ENCODE measurements around the gene C4orf46.
"Not testable (repeated sequence)": the region's sequence is repeated elsewhere in the genome, so short reads cannot be mapped to it uniquely, and the experiment has no call there.

C4orf46 gene

DNA sequence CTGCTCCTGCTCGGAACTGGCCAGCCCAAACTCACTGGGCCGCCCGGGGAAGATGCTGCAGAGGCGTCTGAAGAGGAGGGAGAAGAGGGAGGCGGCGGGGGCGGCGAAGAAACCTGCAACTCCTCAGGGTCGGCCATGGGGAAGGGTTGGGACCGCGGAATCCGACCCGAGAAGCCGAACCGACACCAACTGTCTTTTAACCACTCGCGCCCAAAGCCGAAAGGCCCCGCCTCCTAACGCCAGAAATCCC, at the start of gene C4orf46:
TSS of gene C4orf46 (minus strand) at position 223 of the 250 bp plus-strand sequence. CDS start at position 137, 86 bp downstream.
- DNase-seq (ENCODE audit: low read depth): no peak

DNA sequence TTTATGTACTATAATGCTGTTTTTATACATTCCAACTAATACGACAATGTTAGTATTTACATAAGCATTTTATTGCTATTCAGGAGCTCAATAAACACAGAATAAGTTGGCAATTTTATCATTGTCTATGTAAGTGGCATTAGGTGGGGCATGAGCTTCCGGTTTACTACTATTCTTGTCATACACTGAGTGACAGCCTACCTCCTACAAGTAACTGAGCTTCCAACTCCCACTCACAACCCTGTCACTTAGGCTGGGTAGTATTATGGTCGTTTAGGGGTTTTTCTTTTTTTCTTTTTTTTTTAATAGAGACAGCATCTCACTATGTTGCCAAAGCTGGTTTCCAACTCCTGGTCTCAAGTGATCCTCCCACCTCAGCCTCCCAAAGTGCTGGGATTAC, 44.1 kb upstream of the C4orf46 start:
- no peak for DNase-seq (ENCODE audit: low read depth)

DNA sequence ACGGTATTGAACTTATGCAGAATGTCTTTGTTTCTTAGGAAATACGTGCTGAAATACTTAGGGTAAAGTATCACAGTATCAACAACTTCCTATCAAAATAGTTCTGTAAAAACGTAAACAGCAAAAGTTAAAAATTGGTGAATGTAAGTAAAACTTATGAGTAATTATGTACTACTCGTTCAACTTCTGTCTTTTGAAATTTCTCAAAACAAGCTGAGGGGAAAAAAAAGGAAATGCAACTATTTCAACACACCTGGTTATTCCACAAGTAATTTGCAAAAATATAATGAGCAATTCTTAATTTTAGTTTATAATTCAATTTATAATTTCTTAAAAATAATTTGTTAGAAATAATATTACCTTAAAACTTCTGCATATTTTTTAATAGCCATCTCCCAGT, 43.2 kb upstream of the C4orf46 start:
- no peak for DNase-seq (ENCODE audit: low read depth)

DNA sequence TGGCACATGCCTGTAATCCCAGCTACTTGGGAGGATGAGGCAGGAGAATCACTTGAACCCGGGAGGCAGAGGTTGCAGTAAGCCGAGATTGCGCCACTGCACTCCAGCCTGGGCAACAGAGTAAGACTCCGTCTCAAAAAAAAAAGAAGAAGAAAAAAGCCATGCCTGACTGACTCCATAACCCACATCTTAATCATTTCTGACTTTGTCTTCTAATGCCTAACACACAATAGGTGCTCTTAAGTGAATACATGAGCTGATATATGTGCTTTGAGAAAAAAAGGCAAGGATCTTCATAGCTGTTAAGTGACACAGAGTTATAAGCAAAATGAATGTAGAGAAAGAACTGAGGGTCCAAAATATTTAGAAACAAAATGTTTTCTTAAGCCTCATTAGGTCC, 40.9 kb upstream of the C4orf46 start:
- not testable (repeated sequence) for DNase-seq (ENCODE audit: low read depth)

DNA sequence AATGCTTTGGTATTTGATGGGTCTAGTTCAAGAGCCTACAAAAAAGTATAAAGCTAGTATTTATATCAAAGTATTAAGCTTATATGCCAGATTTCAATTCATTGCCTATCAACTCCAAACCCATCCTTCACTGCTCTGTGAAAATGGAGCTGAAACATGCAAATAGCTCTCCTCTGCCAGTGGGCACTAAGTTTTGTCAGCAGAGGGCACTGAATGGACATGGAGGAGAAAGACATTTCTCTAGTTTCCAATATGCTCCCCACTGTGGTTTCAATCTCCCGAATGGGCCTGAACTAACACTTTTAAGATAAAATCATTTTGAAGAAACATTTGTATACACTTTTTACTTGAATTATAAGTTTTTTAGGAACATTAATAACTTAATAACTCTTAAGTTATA, 39.1 kb upstream of the C4orf46 start:
- no peak for DNase-seq (ENCODE audit: low read depth)

DNA sequence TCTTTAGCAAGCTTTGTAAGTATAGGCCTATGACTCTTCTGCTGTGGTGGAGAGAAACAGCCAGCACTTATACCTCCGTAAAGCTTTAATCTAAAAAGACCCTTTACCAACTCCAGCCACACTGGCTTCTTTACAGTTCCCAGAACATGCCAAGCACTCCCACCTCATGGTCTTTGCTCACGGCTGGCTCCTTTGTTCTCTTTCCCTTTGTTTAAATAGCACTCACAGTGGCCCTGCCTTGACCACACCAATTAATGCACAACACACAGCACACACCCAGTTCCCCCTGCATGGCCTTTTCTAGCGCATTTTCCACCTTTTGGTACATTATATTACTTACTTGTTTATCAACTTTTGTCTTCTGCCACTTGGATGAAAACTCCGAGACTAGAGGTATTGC, 32.6 kb upstream of the C4orf46 start:
- DNase-seq (ENCODE audit: low read depth): no peak

DNA sequence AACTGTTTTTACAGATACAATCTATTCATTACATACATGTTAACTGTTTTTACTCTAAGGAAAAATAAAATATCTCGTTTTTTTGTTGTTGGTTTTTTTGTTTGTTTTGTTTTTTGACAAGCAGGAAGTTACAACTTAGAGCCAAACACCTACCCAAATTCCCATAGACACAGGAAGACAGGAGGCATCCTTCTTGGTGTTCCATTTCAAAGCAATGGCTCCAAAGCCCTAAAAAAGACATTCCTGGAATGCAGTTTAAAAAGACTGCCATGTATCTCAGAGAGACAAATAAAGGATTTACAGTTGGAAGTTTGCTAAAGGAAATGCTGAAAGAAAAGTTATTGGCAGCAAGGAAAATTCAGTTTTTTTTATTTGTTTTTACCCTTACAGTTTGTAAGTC, 17.1 kb upstream of the C4orf46 start:
- no peak for DNase-seq (ENCODE audit: low read depth)

DNA sequence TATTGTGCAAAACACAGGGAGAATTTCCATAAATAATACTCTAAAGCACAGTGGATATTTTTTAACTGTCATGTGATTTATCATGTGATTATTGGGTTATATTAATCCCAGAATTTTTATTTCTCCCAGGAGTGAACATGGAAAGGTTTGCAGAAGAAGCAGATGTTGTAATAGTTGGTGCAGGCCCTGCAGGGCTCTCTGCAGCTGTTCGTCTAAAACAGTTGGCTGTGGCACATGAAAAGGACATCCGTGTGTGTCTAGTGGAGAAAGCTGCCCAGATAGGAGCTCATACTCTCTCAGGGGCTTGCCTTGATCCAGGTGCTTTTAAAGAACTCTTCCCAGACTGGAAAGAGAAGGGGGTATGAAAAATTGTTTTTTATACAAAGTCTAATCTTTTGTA, 10.4 kb upstream of the C4orf46 start:
- no peak for DNase-seq (ENCODE audit: low read depth)

DNA sequence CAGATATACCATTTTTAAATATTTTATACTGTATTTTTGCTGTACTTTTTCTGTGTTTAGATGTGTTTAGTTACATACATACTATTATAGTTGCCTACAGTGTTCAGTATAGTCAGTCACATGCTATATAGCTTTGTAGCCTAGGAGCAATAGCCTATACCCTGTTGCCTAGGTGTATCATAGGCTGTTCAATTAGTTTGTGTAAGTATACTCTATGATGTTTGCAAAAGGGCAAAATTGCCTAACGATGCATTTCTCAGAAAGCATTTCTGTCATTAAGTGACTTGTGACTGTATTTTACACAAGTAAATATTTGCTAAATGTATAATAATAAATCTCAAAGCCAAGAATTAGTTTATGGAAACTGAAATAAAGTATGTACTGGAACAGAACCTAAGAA, 9.9 kb upstream of the C4orf46 start:
- no peak for DNase-seq (ENCODE audit: low read depth)

DNA sequence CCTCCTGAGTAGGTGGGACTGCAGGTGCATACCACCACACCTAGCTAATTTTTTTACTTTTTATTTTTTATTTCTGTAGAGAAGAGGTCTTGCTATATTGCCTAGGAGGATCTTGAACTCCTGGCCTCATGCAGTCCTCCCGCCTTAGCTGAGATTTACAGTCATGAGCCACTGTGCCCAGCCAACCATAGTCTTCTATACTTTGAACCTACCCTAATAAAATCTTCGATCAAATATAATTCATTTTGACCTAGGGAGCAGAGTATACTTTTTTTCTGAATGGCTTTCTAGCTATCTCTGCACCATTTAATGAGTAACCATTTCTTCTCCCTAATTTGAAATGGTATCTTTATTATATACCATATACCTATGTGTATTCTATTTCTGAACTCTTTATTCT, 7.1 kb upstream of the C4orf46 start:
- DNase-seq (ENCODE audit: low read depth): no peak

DNA sequence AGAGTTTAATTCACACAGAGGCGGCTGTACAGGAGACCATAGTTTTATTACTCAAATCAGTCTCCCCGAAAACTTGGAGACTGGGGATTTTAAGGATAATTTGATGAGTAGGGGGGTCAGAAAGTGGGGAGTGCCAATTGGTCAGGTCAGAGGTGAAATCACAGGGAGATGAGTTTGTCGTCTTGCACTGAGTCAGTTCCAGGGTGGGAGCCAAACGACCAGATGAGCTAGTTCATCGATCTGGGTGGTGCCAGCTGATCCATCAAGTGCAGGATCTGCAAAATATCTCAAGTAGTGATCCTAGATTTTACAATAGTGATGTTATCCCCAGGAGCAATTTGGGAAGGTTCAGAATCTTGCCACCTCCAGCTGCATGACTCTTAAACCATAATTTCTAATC, 4.4 kb upstream of the C4orf46 start:
- DNase-seq (ENCODE audit: low read depth): no peak

DNA sequence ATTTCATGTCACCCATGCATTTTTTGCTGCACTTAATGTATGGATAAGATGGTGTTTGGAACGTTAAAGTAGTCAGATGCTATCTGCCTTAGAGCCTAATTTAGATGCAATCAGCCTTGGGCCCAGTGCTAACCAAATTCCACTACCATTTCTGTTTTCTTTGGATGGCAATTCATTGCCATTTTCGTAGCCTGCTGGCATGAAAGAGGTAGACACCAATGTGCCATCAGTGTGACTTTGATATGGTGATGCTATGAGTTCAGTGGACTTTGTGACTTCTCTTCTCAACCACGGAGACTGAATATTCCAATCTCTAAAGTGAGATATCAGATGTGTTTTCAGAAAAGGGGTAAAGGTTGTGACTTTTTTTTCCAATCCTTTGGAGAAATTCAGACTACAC, 1.9 kb upstream of the C4orf46 start:
- no peak for DNase-seq (ENCODE audit: low read depth)

DNA sequence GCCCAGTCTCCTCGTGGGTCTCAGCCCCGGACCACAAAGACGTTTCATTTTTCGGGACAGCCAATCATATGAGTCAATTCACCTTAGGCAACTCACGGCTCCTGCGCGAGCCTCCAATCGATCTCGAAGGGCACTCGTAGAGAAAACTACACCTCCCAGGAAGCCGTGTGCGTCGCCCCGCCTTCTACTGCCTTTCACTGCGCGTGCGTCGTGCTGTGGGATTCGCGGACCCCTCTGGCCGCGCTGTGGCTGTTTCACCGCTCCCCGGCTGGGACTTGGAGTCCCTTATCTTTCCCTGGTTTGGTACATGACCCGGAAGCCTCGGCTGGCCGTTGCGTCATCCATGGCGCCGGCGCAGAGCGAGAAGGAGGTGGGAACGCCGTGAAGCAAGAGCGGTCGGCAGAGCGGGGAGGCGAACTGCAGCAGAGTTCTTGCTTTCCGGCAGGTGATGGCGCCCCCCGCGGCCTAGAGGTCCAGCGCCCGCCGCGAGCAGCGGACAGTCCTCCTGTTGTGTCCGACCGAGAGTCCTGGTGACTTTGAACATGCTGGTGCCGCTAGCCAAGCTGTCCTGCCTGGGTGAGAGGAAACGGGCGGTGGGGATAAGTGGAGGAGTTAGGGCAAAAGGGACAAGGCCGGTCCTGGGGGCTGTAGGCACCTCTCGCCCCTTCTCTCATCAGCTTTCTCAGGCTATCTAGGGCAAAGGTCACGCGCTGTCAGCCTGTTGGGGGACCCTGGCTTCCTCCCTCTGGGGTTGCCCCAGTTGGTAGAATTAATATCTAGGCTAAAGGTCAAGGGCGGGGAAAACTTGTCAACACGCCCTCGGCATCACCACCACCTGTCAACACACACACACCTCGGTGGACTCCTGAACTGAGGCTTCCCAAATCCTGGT, 474 bp upstream of the C4orf46 start, which contains the start of gene ETFDH:
TSS of gene ETFDH (plus strand) at position 382 of the 892 bp plus-strand sequence. CDS start at position 543, 161 bp downstream.
- peak; percentile 98 for DNase-seq (ENCODE audit: low read depth)

DNA sequence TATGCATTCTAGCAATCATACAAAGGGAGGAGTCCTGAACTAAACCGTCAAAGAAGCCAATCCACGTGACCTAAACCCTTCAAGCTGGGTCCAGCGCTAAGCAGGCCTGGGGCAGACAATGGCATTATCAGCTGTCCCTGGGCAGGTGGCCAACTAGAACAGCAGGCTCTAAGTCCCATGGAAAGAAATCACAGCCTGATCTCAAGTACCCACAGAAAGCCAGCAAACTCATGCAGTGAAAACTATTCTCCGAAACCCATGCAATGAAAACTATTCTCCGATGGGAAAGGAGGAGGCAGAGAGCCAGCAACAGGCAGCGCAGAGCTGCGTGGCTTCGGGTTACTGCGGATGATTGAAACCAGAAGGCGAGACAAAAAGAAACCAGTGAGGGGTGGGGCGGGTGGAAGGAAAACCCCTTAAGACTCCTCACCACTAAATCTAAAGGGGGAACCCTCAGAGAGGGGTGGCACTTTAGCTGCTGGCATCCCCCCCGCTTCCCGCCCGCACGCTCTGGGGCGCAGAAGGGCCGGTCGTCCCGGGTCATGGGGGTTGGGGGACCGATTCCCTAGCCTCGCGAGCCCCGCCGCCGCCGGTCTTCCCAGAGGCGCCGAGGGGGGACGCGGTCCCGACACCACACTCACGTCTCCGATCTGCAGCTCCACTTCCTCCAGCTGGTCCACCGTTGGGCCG, 567 bp downstream of the C4orf46 start:
- DNase-seq (ENCODE audit: low read depth): peak; percentile 45

DNA sequence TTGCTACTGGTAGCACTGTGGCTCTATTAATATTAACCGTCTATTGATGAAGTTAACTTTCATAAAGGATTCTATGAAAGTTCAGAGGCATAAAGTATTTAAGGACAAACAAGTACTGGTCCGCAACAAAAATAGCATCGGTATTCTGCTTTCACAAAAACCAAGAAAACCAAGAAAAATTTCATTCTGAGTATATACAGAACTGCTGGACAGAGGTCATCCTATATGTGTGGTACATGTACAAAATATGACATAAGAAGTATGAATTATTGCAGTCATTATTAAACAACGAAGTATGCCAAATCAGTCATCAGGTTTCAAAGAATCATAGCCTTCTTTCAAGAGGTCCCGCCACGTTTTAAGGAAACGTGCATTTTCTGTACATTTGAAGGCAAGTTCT, 2.4 kb downstream of the C4orf46 start:
- no peak for DNase-seq (ENCODE audit: low read depth)

DNA sequence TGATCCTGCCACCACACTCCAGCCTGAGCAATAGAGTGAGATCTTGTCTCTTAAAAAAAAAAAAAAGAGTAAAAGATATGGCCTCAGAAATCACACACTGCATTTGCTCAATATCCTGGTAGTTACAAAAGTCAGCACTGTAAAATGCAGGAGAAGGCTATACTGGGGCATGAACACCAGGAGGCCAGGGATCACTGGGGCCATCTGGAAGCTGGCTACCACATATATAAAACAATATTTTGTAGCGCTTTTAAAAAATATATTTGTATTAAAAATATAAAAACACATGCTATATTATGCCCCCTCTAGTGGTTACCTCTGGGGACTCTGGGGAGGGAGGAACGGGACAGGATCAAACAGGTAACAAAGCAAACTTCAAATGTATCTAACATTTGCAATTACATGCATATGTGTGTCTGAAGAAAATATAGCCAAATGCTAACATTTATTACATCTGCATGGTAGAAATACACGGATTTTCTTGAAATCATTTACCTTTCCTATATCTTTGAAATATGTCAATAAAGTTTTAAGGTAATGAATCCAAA, 4.0 kb downstream of the C4orf46 start:
- DNase-seq (ENCODE audit: low read depth): no peak

DNA sequence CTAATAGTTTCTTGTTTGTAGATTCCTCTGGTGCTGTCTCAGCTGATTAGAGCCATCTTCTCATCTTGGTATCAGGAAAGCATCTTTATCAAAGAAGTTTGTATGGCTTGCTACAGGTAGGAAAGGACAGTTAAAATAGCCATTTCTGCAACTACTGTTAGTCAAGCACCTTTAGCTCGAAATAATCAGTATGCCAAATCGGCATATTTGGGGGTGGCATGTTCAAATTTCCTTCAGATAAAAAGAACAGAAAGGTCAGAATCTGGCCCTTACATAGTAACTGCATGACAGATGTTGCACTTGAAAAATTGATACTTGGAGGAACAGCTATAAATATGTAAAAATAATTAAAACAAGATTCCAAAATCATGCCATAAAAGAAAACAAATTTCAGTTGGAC, 4.8 kb downstream of the C4orf46 start:
- no peak for DNase-seq (ENCODE audit: low read depth)

DNA sequence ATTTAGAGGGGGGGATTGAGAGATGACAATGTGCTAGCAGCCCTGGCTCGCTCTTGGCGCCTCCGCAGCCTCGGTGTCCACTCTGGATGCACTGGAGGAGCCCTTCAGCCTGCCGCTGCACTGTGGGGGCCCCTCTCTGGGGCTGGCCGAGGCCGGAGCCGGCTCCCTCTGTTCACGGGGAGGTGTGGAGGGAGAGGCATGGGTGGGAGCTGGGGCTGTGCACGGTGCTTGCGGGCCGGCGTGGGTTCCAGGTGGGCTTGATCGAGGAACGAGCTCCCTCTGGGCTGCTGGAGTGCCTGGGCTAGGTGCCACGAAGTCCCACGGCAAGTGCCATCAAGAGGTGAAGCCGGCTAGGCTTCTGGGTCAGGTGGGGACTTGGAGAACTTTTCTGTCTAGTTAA, 6.9 kb downstream of the C4orf46 start:
- DNase-seq (ENCODE audit: low read depth): no peak

DNA sequence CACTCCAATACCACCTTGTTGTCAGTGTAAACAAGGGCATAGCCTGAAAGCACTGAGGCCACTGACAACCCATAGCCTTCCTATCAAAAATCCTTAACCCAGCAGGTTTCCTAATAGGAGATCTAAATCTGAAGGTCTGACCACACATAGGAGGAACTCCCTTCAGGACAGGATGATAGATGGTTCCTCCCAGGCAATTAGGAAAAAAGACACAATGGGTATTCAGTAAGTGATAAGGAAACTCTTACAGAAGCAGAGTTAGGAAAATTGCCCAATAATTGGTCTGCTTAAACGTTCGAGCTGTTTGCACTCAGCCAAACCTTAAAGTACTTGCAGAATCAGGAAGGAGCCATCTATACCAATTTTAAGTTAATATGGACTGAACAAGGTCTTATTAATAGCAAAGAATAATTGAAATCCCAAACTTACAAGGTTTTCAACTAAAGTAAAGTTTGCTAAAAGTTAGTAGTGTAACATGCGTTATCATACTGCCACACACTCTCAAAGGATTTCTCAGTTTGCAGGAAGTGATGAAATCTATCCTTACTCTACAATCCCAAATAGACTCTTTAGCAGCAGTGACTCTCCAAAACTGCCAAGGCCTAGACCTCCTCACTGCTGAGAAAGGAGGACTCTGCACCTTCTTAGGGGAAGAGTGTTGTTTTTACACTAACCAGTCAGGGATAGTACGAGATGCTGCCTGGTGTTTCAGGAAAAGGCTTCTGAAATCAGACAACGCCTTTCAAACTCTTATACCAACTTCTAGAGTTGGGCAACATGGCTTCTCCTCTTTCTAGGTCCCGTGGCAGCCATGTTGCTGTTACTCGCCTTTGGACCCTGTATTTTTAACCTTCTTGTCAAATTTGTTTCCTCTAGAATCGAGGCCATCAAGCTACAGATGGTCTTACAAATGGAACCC, 7.7 kb downstream of the C4orf46 start:
- DNase-seq (ENCODE audit: low read depth): not testable (repeated sequence)

DNA sequence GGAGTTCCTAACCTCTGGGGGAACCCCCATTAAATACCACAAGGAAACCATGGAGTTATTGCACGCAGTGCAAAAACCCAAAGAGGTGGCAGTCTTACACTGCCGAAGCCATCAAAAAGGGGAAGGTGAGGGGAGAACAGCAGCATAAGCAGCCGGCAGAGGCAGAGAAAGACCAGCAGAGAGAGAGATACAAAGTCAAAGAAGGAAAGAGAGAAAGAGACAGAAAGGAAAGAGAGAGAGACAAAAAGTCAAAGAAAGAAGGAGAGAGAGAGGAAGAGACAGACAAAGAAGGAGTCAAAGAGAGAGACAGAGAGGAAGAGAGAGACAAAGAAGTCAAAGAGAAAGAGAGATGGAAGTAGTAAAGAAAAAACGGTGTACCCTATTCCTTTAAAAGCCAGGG, 8.4 kb downstream of the C4orf46 start:
- not testable (repeated sequence) for DNase-seq (ENCODE audit: low read depth)

DNA sequence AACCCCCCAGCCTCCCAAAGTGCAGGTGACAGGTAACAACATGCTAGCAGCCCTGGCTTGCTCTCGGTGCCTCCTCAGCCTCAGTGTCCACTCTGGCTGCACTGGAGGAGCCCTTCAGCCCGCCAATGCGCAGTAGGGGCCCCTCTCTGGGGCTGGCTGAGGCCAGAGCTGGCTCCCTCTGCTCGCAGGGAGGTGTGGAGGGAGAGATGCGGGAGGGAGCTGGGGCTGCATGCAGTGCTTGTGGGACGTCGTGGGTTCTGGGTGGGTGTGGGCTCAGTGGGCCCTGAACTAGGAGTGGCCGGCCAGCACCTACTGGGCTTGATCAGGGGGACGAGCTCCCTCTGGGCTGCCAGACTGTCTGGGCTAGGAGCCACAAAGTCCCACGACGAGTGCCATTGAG, 14.4 kb downstream of the C4orf46 start:
- DNase-seq (ENCODE audit: low read depth): no peak

DNA sequence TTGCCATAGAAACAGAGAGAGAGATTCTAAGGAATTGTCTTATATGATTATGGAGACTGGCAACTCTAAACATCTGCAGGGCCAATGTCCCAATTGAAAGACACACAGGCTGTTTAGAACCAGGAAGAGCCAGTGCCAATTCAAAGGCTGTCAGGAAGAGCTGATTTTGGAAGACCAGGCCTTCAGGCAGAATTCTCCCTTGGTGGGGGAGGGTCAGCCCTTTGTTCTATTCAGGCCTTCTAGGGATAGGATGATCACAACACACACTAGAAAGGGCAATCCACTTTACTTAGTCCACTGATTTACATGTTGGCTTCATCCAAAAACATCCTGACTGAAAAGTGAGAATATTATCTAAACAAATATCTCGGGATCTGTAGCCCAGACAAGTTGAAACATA, 15.2 kb downstream of the C4orf46 start:
- no peak for DNase-seq (ENCODE audit: low read depth)
